Measurements from ENCODE around the gene SFXN2.
"Not testable (repeated sequence)": the region's sequence is repeated elsewhere in the genome, so short reads cannot be mapped to it uniquely, and the experiment has no call there.

SFXN2 gene

GRCh38 chr10:102721954-102722353, 7.5 kb downstream of the SFXN2 start:
- no peak for DNase-seq

GRCh38 chr10:102723989-102724388, 9.6 kb downstream of the SFXN2 start:
- DNase-seq = no peak

- no peak for DNase-seq
Measured at GRCh38 chr10:102726274-102726673, 11.8 kb downstream of the SFXN2 start.

GRCh38 chr10:102727037-102727818, 12.8 kb downstream of the SFXN2 start:
- DNase-seq = no peak

- no peak for DNase-seq
Measured at GRCh38 chr10:102729029-102730026, 14.9 kb downstream of the SFXN2 start.

- DNase-seq = no peak
Measured at GRCh38 chr10:102731222-102731800, 16.9 kb downstream of the SFXN2 start.

GRCh38 chr10:102732661-102733060, 18.2 kb downstream of the SFXN2 start:
- no peak for DNase-seq

GRCh38 chr10:102735065-102735562, 20.7 kb downstream of the SFXN2 start:
- no peak for DNase-seq

GRCh38 chr10:102738692-102739121, 24.3 kb downstream of the SFXN2 start:
- peak; percentile 35 for DNase-seq

GRCh38 chr10:102740229-102740628, 25.8 kb downstream of the SFXN2 start:
- DNase-seq = no peak

- no peak for DNase-seq
Measured at GRCh38 chr10:102741726-102742237, 27.3 kb downstream of the SFXN2 start.

GRCh38 chr10:102742313-102742712, 27.9 kb downstream of the SFXN2 start:
- not testable (repeated sequence) for DNase-seq

- no peak for DNase-seq
Measured at GRCh38 chr10:102743078-102743587, 28.7 kb downstream of the SFXN2 start.

GRCh38 chr10:102743588-102744373, 29.3 kb downstream of the SFXN2 start, which contains the start of gene WBP1L:
Gene WBP1L, plus strand, starts transcription at chr10:102743948. Its CDS starts 106 bp downstream, at chr10:102744054.
- peak; percentile 92 for DNase-seq

- DNase-seq = no peak
Measured at GRCh38 chr10:102744374-102745051, 30.1 kb downstream of the SFXN2 start.

GRCh38 chr10:102745157-102745556, 30.7 kb downstream of the SFXN2 start:
- DNase-seq = no peak

GRCh38 chr10:102752266-102752930, 38.0 kb downstream of the SFXN2 start:
- no peak for DNase-seq

GRCh38 chr10:102752934-102753664, 38.7 kb downstream of the SFXN2 start:
- DNase-seq = no peak

GRCh38 chr10:102753718-102754117, 39.3 kb downstream of the SFXN2 start:
- DNase-seq = no peak

- DNase-seq = no peak
Measured at GRCh38 chr10:102757323-102757722, 42.9 kb downstream of the SFXN2 start.
